ENCODE results near the gene PRDM15.

PRDM15 gene

GRCh38 chr21:41863439-41863740 is 15.8 kb downstream of the PRDM15 start:
- in situ Hi-C loops (cut with HindIII; ENCODE audit: low pct_unique_long_range_greater_than_20kb, low sequenced_read_pairs) = no loop called here
- no peak for DNase-seq (ENCODE audit: low read depth in 1 of 2, low spot score in 1 of 2)
- no peak for TF ChIP-seq JUND (IDR thresholded peaks at IDR 0.05; ENCODE audit: low read depth)

DNA sequence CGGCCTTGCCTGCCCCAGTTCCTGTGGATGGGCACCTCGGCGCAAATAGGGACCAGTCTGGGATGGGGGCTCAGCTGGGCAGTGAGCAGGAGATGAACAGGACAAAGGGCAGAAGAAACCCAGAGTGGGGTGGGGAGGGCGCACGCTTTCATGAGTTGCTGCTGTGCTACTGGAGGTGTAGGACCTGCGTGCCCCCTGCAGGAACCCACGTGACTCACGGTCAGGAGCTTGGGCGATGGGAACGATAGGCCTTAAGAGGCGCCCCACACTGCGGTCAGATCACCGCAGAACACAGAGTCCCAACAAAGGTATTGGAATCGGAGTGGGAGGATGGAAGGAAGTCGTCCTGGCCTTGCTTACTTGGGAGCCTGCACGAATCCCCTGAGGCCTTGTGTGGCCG is 17.2 kb downstream of the PRDM15 start:
- in situ Hi-C loops (cut with HindIII; ENCODE audit: low pct_unique_long_range_greater_than_20kb, low sequenced_read_pairs) = no loop called here
- no peak for TF ChIP-seq JUND (IDR thresholded peaks at IDR 0.05; ENCODE audit: low read depth)
- DNase-seq (ENCODE audit: low read depth in 1 of 2, low spot score in 1 of 2) = no peak

DNA sequence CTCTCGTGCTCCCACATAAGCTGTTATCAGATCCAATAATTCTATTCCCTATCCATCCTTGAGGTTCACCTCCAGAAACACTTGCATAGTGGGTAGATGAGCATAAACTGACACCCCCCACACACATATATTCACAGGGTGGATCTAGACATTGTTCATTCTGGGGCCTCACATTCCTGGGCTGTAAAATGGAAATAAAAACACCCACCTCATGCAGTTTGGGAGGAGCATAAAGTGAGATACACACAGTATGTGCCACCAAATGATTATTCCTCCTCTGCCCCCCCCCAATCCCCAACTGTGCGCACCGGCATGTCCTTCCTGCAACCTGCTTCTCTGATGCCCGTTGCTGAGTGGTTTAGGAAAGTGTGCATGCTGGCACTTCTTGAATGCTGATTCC is 17.9 kb downstream of the PRDM15 start:
- in situ Hi-C loops (cut with HindIII; ENCODE audit: low pct_unique_long_range_greater_than_20kb, low sequenced_read_pairs) = no loop called here
- DNase-seq (ENCODE audit: low read depth in 1 of 2, low spot score in 1 of 2) = no peak
- TF ChIP-seq JUND (IDR thresholded peaks at IDR 0.05; ENCODE audit: low read depth) = no peak

DNA sequence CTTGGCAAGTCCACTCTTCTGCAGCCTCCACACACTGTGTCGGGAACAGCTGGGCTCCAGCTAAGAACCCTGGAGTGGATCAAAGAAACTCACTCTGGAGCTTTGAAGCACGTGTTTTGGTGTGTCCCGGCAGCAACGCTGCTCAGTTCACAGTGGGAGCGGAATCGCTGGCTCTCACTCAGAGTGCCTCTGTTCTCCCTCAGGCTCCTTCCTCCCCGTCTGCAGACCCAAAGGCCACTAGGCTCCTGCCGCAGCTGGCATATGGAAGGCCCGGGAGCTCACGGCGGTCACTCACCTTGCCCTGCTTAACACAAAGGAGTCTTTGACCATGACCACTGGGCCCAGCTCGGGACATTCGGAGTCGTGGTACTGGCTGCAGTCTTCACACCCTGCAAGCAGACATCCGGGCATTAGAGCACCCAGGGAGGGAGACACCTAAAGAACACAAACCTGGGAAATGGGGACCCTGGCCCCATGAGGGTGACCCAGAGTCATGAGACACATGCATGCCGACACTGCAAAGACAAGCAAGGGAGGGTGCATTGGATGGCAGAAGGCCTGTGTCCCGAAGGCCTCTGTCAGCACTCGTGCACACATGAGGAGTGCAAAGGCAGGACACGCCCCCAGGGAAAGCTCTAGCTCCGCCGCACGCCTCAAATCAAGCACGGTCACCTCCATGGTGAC is 19.7 kb downstream of the PRDM15 start:
- in situ Hi-C loops (cut with HindIII; ENCODE audit: low pct_unique_long_range_greater_than_20kb, low sequenced_read_pairs) = no loop called here
- TF ChIP-seq JUND (IDR thresholded peaks at IDR 0.05; ENCODE audit: low read depth) = no peak
- DNase-seq (ENCODE audit: low read depth in 1 of 2, low spot score in 1 of 2) = no peak

- DNase-seq (ENCODE audit: low read depth in 1 of 2, low spot score in 1 of 2) = no peak
- in situ Hi-C loops (cut with HindIII; ENCODE audit: low pct_unique_long_range_greater_than_20kb, low sequenced_read_pairs) = no loop called here
- TF ChIP-seq JUND (IDR thresholded peaks at IDR 0.05; ENCODE audit: low read depth) = no peak
Measured at GRCh38 chr21:41858466-41859296, 20.5 kb downstream of the PRDM15 start.

GRCh38 chr21:41857771-41858300 is 21.3 kb downstream of the PRDM15 start:
- no peak for TF ChIP-seq JUND (IDR thresholded peaks at IDR 0.05; ENCODE audit: low read depth)
- in situ Hi-C loops (cut with HindIII; ENCODE audit: low pct_unique_long_range_greater_than_20kb, low sequenced_read_pairs) = no loop called here
- no peak for DNase-seq (ENCODE audit: low read depth in 1 of 2, low spot score in 1 of 2)

DNA sequence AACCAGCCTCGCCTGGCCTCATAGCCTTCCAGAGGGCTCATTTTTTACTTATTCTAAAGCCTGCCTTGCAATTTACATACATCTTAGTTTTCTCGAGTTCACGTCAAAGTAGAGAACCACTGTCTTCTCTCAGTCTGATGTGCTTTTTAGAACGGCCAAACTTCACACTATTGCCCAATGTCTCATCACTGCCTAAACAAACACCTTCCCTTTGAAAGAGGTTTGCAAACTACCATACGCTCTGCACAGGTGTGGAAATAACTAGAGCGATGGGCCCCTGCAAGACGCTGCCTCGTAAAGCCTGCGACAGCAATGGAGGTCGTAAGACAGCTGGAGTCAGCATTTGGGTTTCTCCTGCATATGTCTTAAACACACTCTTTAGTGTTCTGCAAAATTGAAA is 22.6 kb downstream of the PRDM15 start:
- no peak for DNase-seq (ENCODE audit: low read depth in 1 of 2, low spot score in 1 of 2)
- in situ Hi-C loops (cut with HindIII; ENCODE audit: low pct_unique_long_range_greater_than_20kb, low sequenced_read_pairs) = no loop called here
- TF ChIP-seq JUND (IDR thresholded peaks at IDR 0.05; ENCODE audit: low read depth) = no peak

DNA sequence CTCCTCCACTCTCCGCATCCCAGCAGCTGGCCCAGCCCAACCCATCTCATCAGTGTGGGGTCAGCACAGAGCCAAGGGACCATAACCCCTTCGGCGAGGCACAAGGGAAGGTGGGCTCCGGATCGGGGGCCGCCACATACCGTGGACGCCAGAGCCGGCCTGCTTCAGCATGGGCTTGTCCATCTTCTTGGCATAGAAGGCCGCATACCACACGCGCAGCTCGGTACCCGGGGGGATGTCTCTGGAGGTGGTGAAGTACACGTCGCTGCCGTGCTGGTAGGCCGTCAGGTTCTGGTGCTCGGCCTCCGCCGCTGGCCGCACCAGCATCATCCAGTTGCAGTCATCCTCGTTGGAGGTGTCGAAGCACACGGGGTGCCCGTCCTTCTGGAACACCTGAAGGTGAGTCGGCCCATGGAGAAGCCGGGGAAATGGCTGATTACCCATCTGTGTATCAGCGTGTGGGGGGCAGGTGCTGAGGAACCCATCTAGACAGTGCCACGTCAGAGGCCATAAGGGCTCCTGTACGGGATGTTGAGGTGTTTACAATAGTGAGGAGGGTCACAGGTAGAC is 24.6 kb downstream of the PRDM15 start:
- TF ChIP-seq JUND (IDR thresholded peaks at IDR 0.05; ENCODE audit: low read depth) = no peak
- no peak for DNase-seq (ENCODE audit: low read depth in 1 of 2, low spot score in 1 of 2)
- in situ Hi-C loops (cut with HindIII; ENCODE audit: low pct_unique_long_range_greater_than_20kb, low sequenced_read_pairs) = no loop called here

- TF ChIP-seq JUND (IDR thresholded peaks at IDR 0.05; ENCODE audit: low read depth) = no peak
- in situ Hi-C loops (cut with HindIII; ENCODE audit: low pct_unique_long_range_greater_than_20kb, low sequenced_read_pairs) = no loop called here
- DNase-seq (ENCODE audit: low read depth in 1 of 2, low spot score in 1 of 2) = no peak
Measured at GRCh38 chr21:41852929-41853320, 26.2 kb downstream of the PRDM15 start.

DNA sequence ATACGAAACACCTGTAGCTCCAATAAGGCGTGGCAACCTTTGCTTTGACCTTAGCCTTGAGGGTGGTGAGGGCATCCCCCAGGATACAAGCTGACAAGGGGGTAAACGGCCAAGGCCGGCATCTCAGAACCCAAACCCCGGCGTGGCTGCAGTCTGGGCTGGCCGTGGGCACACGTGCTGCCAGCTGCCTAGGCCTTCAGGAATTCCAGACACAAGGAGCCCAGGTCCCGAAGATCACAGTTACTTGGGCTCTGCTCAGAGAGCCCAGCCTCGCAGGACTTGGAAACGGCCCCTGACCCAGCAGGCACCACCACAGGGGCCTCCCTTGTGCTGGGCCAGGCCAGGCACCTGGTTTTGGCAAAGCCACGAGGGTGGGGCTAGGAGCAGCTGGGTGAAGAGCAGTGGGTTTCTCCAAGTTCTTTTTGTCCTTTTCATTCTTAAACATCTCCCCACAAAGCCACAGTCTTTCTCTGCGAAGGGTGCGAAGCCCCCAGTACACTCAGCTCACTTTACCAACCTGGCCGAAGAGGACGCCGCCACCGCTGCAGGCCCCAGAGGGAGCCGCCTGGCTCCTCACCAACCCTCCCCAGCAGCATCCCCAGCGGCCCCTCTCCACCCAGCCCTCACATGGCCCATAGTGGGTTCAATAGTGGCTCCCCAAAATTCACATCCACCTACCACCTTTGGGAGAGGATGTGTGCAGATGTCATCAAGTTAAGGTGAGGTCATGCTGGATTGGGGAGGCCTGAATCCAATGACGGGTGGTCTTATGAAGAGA is 26.8 kb downstream of the PRDM15 start:
- no peak for DNase-seq (ENCODE audit: low read depth in 1 of 2, low spot score in 1 of 2)
- in situ Hi-C loops (cut with HindIII; ENCODE audit: low pct_unique_long_range_greater_than_20kb, low sequenced_read_pairs) = no loop called here
- TF ChIP-seq JUND (IDR thresholded peaks at IDR 0.05; ENCODE audit: low read depth) = no peak

- no peak for DNase-seq (ENCODE audit: low read depth in 1 of 2, low spot score in 1 of 2)
- in situ Hi-C loops (cut with HindIII; ENCODE audit: low pct_unique_long_range_greater_than_20kb, low sequenced_read_pairs) = no loop called here
- no peak for TF ChIP-seq JUND (IDR thresholded peaks at IDR 0.05; ENCODE audit: low read depth)
Measured at GRCh38 chr21:41851090-41851790, 27.9 kb downstream of the PRDM15 start.

- in situ Hi-C loops (cut with HindIII; ENCODE audit: low pct_unique_long_range_greater_than_20kb, low sequenced_read_pairs) = no loop called here
- no peak for TF ChIP-seq JUND (IDR thresholded peaks at IDR 0.05; ENCODE audit: low read depth)
- DNase-seq (ENCODE audit: low read depth in 1 of 2, low spot score in 1 of 2) = no peak
Measured at GRCh38 chr21:41850085-41850484, 29.1 kb downstream of the PRDM15 start.
